K562 (cell line): ENCODE measurements around the gene HAPLN1. TPM values are rescaled to one million over a fixed set of nuclear protein-coding genes. Genes with fewer than 3 reads are reported as not detected.

Source experiments
- ATAC-seq: fragments of 200-7000 bp; cut with Tn5 transposase; 3 replicates; pipeline ENCODE4 v1.9.1; 2020; ENCODE audit warnings: moderate library complexity
- BruUV-seq: library from RNA; stranded (reverse); fragments of 400-500 nt; replicated peaks from 2 replicates; lab custom pipeline; 2021; lab: Mats Ljungman, UMichigan
- CTCF ChIA-PET: fragments of 300-600 bp; formaldehyde crosslinking; extraction: SDS; loops from one replicate; lab custom pipeline; 2021; ENCODE audit warnings: low intra/inter-chr PET ratio; lab: Yijun Ruan, JAX
- POLR2A ChIA-PET: fragments of 300-600, 350-650 bp; sonication (Branson Sonifier 250); formaldehyde crosslinking; extraction: SDS; loops from one replicate; lab custom pipeline; 2021; ENCODE audit warnings: antibody characterized with exemption, inconsistent platforms; lab: Yijun Ruan, JAX
- DNase-seq, 4 experiments: peaks; one replicate each; pipeline versions ENCODE4 v3.0.0 to v3.0.0-alpha.2; 2011 to 2018; ENCODE audit warnings: low spot score in 3 of 4, mixed read lengths in 3 of 4; ENCODE audit errors: extremely low read depth in 1 of 4
- FAIRE-seq: peaks from 2 replicates; lab custom pipeline; 2011; peaks lifted over from hg19 to GRCh38; lab: Jason Lieb, UNC
- H2AFZ ChIP-seq: 2 replicates; pipeline ENCODE4 v1.6.0; 2011; ENCODE audit warnings: low read depth, low read length, control low read depth, inconsistent platforms
- H3K27ac ChIP-seq: fragments of 200-600 bp; 3 replicates; pipeline ENCODE4 v1.8.0; 2011; ENCODE audit warnings: low read depth, mild to moderate bottlenecking, control low read depth, inconsistent platforms, low read length, moderate library complexity, mixed read lengths; ENCODE audit errors: extremely low read depth
- H3K27me3 ChIP-seq, 2 experiments: fragments of 300-600 bp in 1 of 2; 2 replicates in 1 of 2; 3 replicates in 1 of 2; pipeline versions ENCODE4 v1.6.0 to v1.8.0; 2011; ENCODE audit warnings: inconsistent platforms in 2 of 2, low read length in 2 of 2, mild to moderate bottlenecking in 1 of 2, mixed read lengths in 1 of 2, moderate library complexity in 1 of 2; ENCODE audit not compliant: control insufficient read depth in 2 of 2, insufficient read depth in 2 of 2
- H3K36me3 ChIP-seq: fragments of 300-600 bp; 3 replicates; pipeline ENCODE4 v1.8.0; 2011; ENCODE audit warnings: mild to moderate bottlenecking, low read length, inconsistent platforms; ENCODE audit not compliant: control insufficient read depth, insufficient read depth
- H3K4me1 ChIP-seq, 2 experiments: fragments of 200-600 bp in 1 of 2; replicated peaks in 1 of 2; 2 replicates in 1 of 2; 3 replicates in 1 of 2; pipeline versions ENCODE4 v1.5.1 to v1.8.0; 2011; ENCODE audit warnings: inconsistent platforms in 2 of 2, low read length in 2 of 2, mild to moderate bottlenecking in 1 of 2, mixed read lengths in 1 of 2, moderate library complexity in 1 of 2; ENCODE audit not compliant: control insufficient read depth in 2 of 2, insufficient read depth in 2 of 2
- H3K4me2 ChIP-seq: 2 replicates; pipeline ENCODE4 v1.6.1; 2011; ENCODE audit warnings: low read length, control low read depth, inconsistent platforms, mixed read lengths; ENCODE audit not compliant: insufficient read depth
- H3K4me3 ChIP-seq: fragments of 200-600 bp; sonication (generic), shearing (Covaris generic); 2 replicates; pipeline ENCODE4 v1.5.1; 2016; ENCODE audit warnings: control low read depth, inconsistent platforms
- H3K79me2 ChIP-seq: fragments of 200-600 bp; 3 replicates; pipeline ENCODE4 v1.8.0; 2011; ENCODE audit warnings: low read length, inconsistent platforms; ENCODE audit not compliant: control insufficient read depth, insufficient read depth
- H3K9ac ChIP-seq, 2 experiments: 2 replicates each; pipeline versions ENCODE4 v1.6.0 to v1.6.1; 2011; ENCODE audit warnings: low read depth in 2 of 2, low read length in 2 of 2, control low read depth in 1 of 2, inconsistent platforms in 1 of 2, mild to moderate bottlenecking in 1 of 2, mixed read lengths in 1 of 2; ENCODE audit not compliant: insufficient read depth in 1 of 2
- H3K9me1 ChIP-seq: one replicate; pipeline ENCODE4 v1.6.0; 2011; ENCODE audit warnings: inconsistent platforms, mild to moderate bottlenecking, low read length, moderate library complexity; ENCODE audit not compliant: control insufficient read depth, insufficient read depth
- H3K9me3 ChIP-seq: replicated peaks from 2 replicates; pipeline ENCODE4 v1.5.1; 2011; ENCODE audit warnings: low read depth, low read length, inconsistent platforms; ENCODE audit not compliant: control insufficient read depth, insufficient read depth
- H4K20me1 ChIP-seq: replicated peaks from 2 replicates; pipeline ENCODE4 v1.6.1; 2011; ENCODE audit warnings: low read length, inconsistent platforms, mixed read lengths; ENCODE audit not compliant: control insufficient read depth, insufficient read depth
- CTCFL ChIP-seq: IDR thresholded peaks from 2 replicates; pipeline ENCODE4 v1.6.1; 2011; ENCODE audit warnings: borderline replicate concordance, low read depth, mild to moderate bottlenecking, moderate library complexity, low read length; ENCODE audit not compliant: insufficient read depth, poor library complexity, severe bottlenecking
- GABPB2 ChIP-seq: fragments of 250-450 bp; sonication (Bioruptor Pico); conservative IDR thresholded peaks from 2 replicates; pipeline ENCODE4 v1.5.1; 2021; ENCODE audit warnings: mild to moderate bottlenecking
- ZNF23 ChIP-seq: fragments of 250-450 bp; sonication (Bioruptor Pico); IDR thresholded peaks from 2 replicates; pipeline ENCODE4 v1.4.0; 2020; ENCODE audit warnings: mild to moderate bottlenecking
- ZNF280A ChIP-seq: fragments of 450-650 bp; IDR thresholded peaks from 2 replicates; pipeline ENCODE4 v1.6.1; 2018; ENCODE audit warnings: mild to moderate bottlenecking, low read depth; ENCODE audit not compliant: partially characterized antibody
- ZNF407 ChIP-seq: fragments of 450-650 bp; IDR thresholded peaks from 2 replicates; pipeline ENCODE4 v1.6.1; 2016; ENCODE audit warnings: low read depth
- ZNF644 ChIP-seq: fragments of 200-800 bp; sonication (Bioruptor generic); IDR thresholded peaks from 2 replicates; pipeline ENCODE4 v1.6.1; 2016; ENCODE audit warnings: low read depth, missing genetic modification characterization, missing compliant biosample characterization
- ZNF75A ChIP-seq: fragments of 450-650 bp; formaldehyde crosslinking; IDR thresholded peaks from 2 replicates; pipeline ENCODE4 v1.4.0; 2020; ENCODE audit warnings: mild to moderate bottlenecking
- WGBS: fragments of 100-300 bp; shearing (Covaris generic); methylation state at CpG from one replicate; pipeline ENCODE4 v1.1.6; 2016; ENCODE audit warnings: low coverage, mixed read lengths; ENCODE audit not compliant: insufficient coverage; ENCODE audit errors: missing lambda C conversion rate; 5-methylcytosine and 5-hydroxymethylcytosine counted together
- in situ Hi-C: fragments of 300-500 bp; cut with MboI; formaldehyde crosslinking; loops from 4 replicates; pipeline ENCODE4 v1.15.0; 2018; ENCODE audit warnings: inconsistent platforms, mixed read lengths
- intact Hi-C: fragments of 100-400 bp; cut with micrococcal nuclease; formaldehyde crosslinking; loops from 2 replicates; pipeline ENCODE4 v1.14.2; 2022
- polyA plus RNA-seq, 8 experiments: library from polyadenylated mRNA; depleted of rRNA in 4 of 8; stranded (reverse) in 5 of 8; unstranded in 3 of 8; fragments of >200 nt; fragmentation: Nextera tagmentation in 2 of 8; fragmentation: Illumina TruSeq in 1 of 8; extraction: Ambion mirVana in 2 of 8; extraction: Trizol in 1 of 8; gene quantifications; 2 replicates each; pipeline versions ENCODE4 v1.2.1 to v1.2.3, GENCODE V29; 2011 to 2014; ENCODE audit warnings: inconsistent platforms in 1 of 8, missing spikeins in 1 of 8
- total RNA-seq, 7 experiments: library from RNA; depleted of rRNA in 6 of 7; stranded (reverse); fragments of >200 nt in 6 of 7; fragmentation: Illumina TruSeq in 2 of 7; extraction: Trizol in 2 of 7; gene quantifications; 2 replicates each; pipeline versions ENCODE4 v1.2.1 to v1.2.3, GENCODE V29; 2011 to 2021; ENCODE audit warnings: low replicate concordance in 1 of 7

The HAPLN1 gene
- total and polyA plus RNA-seq, 9 of the 15 experiments (the other 6 are each of a cell fraction or from before 2014, with no cell fraction given) = not detected

- TF ChIP-seq ZNF280A = no peak
- no peak for TF ChIP-seq ZNF644 (tag)
Observed at GRCh38 chr5:83744821-83745220, 24.2 kb upstream of the HAPLN1 start (continued).

- ChIA-PET POLR2A (no interaction called here), CTCF (no interaction called here)
- no peak overlapping the region for H3K4me2 ChIP-seq
- WGBS = 0% methylated on average over 4 of the region's 4 CpGs
- no peaks in the 10 kb centered on the region for H3K4me1 ChIP-seq
- ATAC-seq (no peak), FAIRE-seq (no peak), DNase-seq (no peak)
- H3K79me2 ChIP-seq = no peaks in the 10 kb centered on the region
- no peaks in the 10 kb centered on the region for H4K20me1 ChIP-seq
- no peaks in the 10 kb centered on the region for H3K9me3 ChIP-seq
- H3K36me3 ChIP-seq = no peaks in the 10 kb centered on the region
- no peak overlapping the region for H3K9ac ChIP-seq
- H2AFZ ChIP-seq = no peak overlapping the region
- H3K4me3 ChIP-seq = no peak overlapping the region
- intact Hi-C loops = no loop called here
- H3K27ac ChIP-seq = no peak overlapping the region
- no TSS peak for BruUV-seq
- in situ Hi-C loops = no loop called here
- no peaks in the 10 kb centered on the region for H3K27me3 ChIP-seq
- H3K9me1 ChIP-seq = no peaks in the 10 kb centered on the region
- TF ChIP-seq ZNF407 (no peak), ZNF23 (CRISPR knock-in tag) (no peak), CTCFL (no peak), ZNF75A (CRISPR knock-in tag) (no peak), GABPB2 (CRISPR knock-in tag) (no peak)
Observed at GRCh38 chr5:83742089-83742488, 21.4 kb upstream of the HAPLN1 start.
